IMR-90 (cell line): Measurements from ENCODE around the gene SLC29A1. TPM values are rescaled to one million over a fixed set of nuclear protein-coding genes. Genes with fewer than 3 reads are reported as not detected.

Experiments
- ATAC-seq: fragments of 200-7000 bp; cut with Tn5 transposase; 2 replicates; pipeline ENCODE4 v1.9.1; 2020; ENCODE audit warnings: low read depth, mild to moderate bottlenecking, moderate library complexity
- BruUV-seq: library from RNA; stranded (reverse); fragments of 400-500 nt; replicated peaks from 2 replicates; lab custom pipeline; 2021; lab: Mats Ljungman, UMichigan
- CTCF ChIA-PET: fragments of 300-600 bp; formaldehyde crosslinking; extraction: SDS; loops from one replicate; lab custom pipeline; 2021; ENCODE audit warnings: antibody characterized with exemption; lab: Yijun Ruan, JAX
- POLR2A ChIA-PET: fragments of 300-600 bp; sonication (Branson Sonifier 250); formaldehyde crosslinking; loops from one replicate; lab custom pipeline; 2022; ENCODE audit warnings: antibody characterized with exemption; ENCODE audit not compliant: unreplicated experiment; lab: Charles Lee
- DNase-seq: peaks from one replicate; pipeline ENCODE4 v3.0.0; 2013
- H2AFZ ChIP-seq: replicated peaks from 2 replicates; pipeline ENCODE3; 2013; ENCODE audit warnings: low read length, mild to moderate bottlenecking; ENCODE audit not compliant: poor library complexity
- H2AK5ac ChIP-seq: 2 replicates; pipeline ENCODE4 v1.6.1; 2013; ENCODE audit warnings: low read depth, low read length, inconsistent platforms
- H2AK9ac ChIP-seq: replicated peaks from 2 replicates; pipeline ENCODE3; 2013; ENCODE audit warnings: mild to moderate bottlenecking, low read depth, low read length, moderate library complexity; ENCODE audit not compliant: poor library complexity
- H2BK120ac ChIP-seq: 2 replicates; pipeline ENCODE4 v1.6.1; 2013; ENCODE audit warnings: low read depth, low read length, inconsistent platforms
- H2BK15ac ChIP-seq: 3 replicates; pipeline ENCODE4 v1.6.1; 2013; ENCODE audit warnings: low read depth, low read length, inconsistent platforms
- H2BK20ac ChIP-seq: 2 replicates; pipeline ENCODE4 v1.6.1; 2013; ENCODE audit warnings: low read depth, mild to moderate bottlenecking, inconsistent platforms, low read length, moderate library complexity
- H2BK5ac ChIP-seq: 2 replicates; pipeline ENCODE4 v1.6.1; 2013; ENCODE audit warnings: mild to moderate bottlenecking, low read depth, low read length, inconsistent platforms; ENCODE audit not compliant: poor library complexity, severe bottlenecking
- H3K14ac ChIP-seq: replicated peaks from 2 replicates; pipeline ENCODE4 v1.6.1; 2013; ENCODE audit warnings: low read depth, low read length, inconsistent platforms
- H3K18ac ChIP-seq: 2 replicates; pipeline ENCODE4 v1.6.1; 2013; ENCODE audit warnings: low read depth, low read length, control low read depth
- H3K23ac ChIP-seq: 2 replicates; pipeline ENCODE4 v1.6.1; 2013; ENCODE audit warnings: low read depth, low read length, inconsistent platforms
- H3K27ac ChIP-seq: 2 replicates; pipeline ENCODE4 v1.5.1; 2013; ENCODE audit warnings: mild to moderate bottlenecking, control low read depth, low read length; ENCODE audit not compliant: insufficient read depth
- H3K27me3 ChIP-seq: 2 replicates; pipeline ENCODE4 v1.6.1; 2013; ENCODE audit warnings: low read length; ENCODE audit not compliant: control insufficient read depth, insufficient read depth
- H3K36me3 ChIP-seq: 2 replicates; pipeline ENCODE4 v1.6.1; 2013; ENCODE audit warnings: low read length, mixed read lengths; ENCODE audit not compliant: control insufficient read depth, insufficient read depth
- H3K4ac ChIP-seq: 2 replicates; pipeline ENCODE4 v1.6.1; 2013; ENCODE audit warnings: low read depth, low read length, inconsistent platforms
- H3K4me1 ChIP-seq: 2 replicates; pipeline ENCODE4 v1.6.1; 2013; ENCODE audit warnings: low read length, mixed read lengths; ENCODE audit not compliant: control insufficient read depth, insufficient read depth
- H3K4me2 ChIP-seq: 2 replicates; pipeline ENCODE4 v1.6.1; 2013; ENCODE audit warnings: low read depth, mild to moderate bottlenecking, control low read depth, low read length, moderate library complexity
- H3K4me3 ChIP-seq: 2 replicates; pipeline ENCODE4 v1.5.1; 2013; ENCODE audit warnings: low read depth, mild to moderate bottlenecking, control low read depth, low read length, moderate library complexity; ENCODE audit not compliant: insufficient read depth
- H3K56ac ChIP-seq: 2 replicates; pipeline ENCODE4 v1.6.1; 2013; ENCODE audit warnings: low read length, inconsistent platforms; ENCODE audit not compliant: insufficient read depth; ENCODE audit errors: extremely low read depth
- H3K79me1 ChIP-seq, 2 experiments: 2 replicates each; pipeline ENCODE4 v1.6.1; 2013; ENCODE audit warnings: low read length in 2 of 2, inconsistent platforms in 1 of 2, low read depth in 1 of 2
- H3K9ac ChIP-seq: 2 replicates; pipeline ENCODE4 v1.6.1; 2013; ENCODE audit warnings: low read depth, low read length, control low read depth
- H3K9me1 ChIP-seq: 2 replicates; pipeline ENCODE4 v1.6.1; 2013; ENCODE audit warnings: low read length, inconsistent platforms; ENCODE audit not compliant: insufficient read depth
- H3K9me3 ChIP-seq: 2 replicates; pipeline ENCODE4 v1.6.1; 2013; ENCODE audit warnings: low read length; ENCODE audit not compliant: control insufficient read depth, insufficient read depth
- H4K20me1 ChIP-seq: 2 replicates; pipeline ENCODE4 v1.6.1; 2013; ENCODE audit warnings: low read length, inconsistent platforms; ENCODE audit not compliant: insufficient read depth
- H4K5ac ChIP-seq: 2 replicates; pipeline ENCODE4 v1.6.1; 2013; ENCODE audit warnings: mild to moderate bottlenecking, low read depth, low read length, control low read depth
- H4K8ac ChIP-seq, 2 experiments: 2 replicates each; pipeline ENCODE4 v1.6.1; 2013; ENCODE audit warnings: low read depth in 2 of 2, low read length in 2 of 2, control low read depth in 1 of 2, inconsistent platforms in 1 of 2
- H4K91ac ChIP-seq: 2 replicates; pipeline ENCODE4 v1.6.1; 2013; ENCODE audit warnings: low read depth, low read length, inconsistent platforms; ENCODE audit not compliant: insufficient read depth
- FOS ChIP-seq: fragments of 150-350 bp; IDR thresholded peaks from 2 replicates; pipeline ENCODE4 v1.6.1; 2016; ENCODE audit warnings: low read depth, low read length
- POLR2A ChIP-seq: IDR thresholded peaks from 2 replicates; pipeline ENCODE4 v1.6.1; 2012; ENCODE audit warnings: mild to moderate bottlenecking, low read depth, low read length
- SMC3 ChIP-seq: fragments of 150-350 bp; IDR thresholded peaks from 2 replicates; pipeline ENCODE4 v1.6.1; 2016; ENCODE audit warnings: low read depth, mild to moderate bottlenecking, antibody characterized with exemption, low read length, moderate library complexity
- WGBS, 2 experiments: methylation state at CpG; one replicate each; pipeline versions ENCODE4 v1.1.5 to v1.1.7; 2013; ENCODE audit warnings: missing lambda C conversion rate in 2 of 2; ENCODE audit not compliant: insufficient read length in 1 of 2; ENCODE audit errors: extremely low coverage in 2 of 2; 5-methylcytosine and 5-hydroxymethylcytosine counted together
- dilution Hi-C: fragments of 300-500 bp; cut with HindIII; formaldehyde crosslinking; loops from one replicate; pipeline ENCODE4 v1.14.3; 2018; ENCODE audit warnings: low sequenced_read_pairs; ENCODE audit not compliant: unreplicated experiment
- in situ Hi-C: fragments of 300-500 bp; cut with MboI; formaldehyde crosslinking; loops from 3 replicates; pipeline ENCODE4 v1.14.3; 2019; ENCODE audit warnings: low sequenced_read_pairs, inconsistent platforms, mixed read lengths
- intact Hi-C: fragments of 100-400 bp; cut with micrococcal nuclease; formaldehyde crosslinking; loops from 2 replicates; pipeline ENCODE4 v1.10.0; 2022
- polyA plus RNA-seq, 3 experiments: library from polyadenylated mRNA; depleted of rRNA; stranded (reverse); fragments of >200 nt; gene quantifications; 2 replicates each; pipeline ENCODE4 v1.2.3, GENCODE V29; 2012; ENCODE audit warnings: low replicate concordance in 1 of 3
- total RNA-seq: library from RNA; depleted of rRNA; stranded (reverse); fragments of >200 nt; gene quantifications from 2 replicates; pipeline ENCODE4 v1.2.3, GENCODE V29; 2012

The SLC29A1 gene
- total and polyA plus RNA-seq, 2 of the 4 experiments (the other 2 are of a cell fraction) = 4.1 to 22.1 TPM

DNA sequence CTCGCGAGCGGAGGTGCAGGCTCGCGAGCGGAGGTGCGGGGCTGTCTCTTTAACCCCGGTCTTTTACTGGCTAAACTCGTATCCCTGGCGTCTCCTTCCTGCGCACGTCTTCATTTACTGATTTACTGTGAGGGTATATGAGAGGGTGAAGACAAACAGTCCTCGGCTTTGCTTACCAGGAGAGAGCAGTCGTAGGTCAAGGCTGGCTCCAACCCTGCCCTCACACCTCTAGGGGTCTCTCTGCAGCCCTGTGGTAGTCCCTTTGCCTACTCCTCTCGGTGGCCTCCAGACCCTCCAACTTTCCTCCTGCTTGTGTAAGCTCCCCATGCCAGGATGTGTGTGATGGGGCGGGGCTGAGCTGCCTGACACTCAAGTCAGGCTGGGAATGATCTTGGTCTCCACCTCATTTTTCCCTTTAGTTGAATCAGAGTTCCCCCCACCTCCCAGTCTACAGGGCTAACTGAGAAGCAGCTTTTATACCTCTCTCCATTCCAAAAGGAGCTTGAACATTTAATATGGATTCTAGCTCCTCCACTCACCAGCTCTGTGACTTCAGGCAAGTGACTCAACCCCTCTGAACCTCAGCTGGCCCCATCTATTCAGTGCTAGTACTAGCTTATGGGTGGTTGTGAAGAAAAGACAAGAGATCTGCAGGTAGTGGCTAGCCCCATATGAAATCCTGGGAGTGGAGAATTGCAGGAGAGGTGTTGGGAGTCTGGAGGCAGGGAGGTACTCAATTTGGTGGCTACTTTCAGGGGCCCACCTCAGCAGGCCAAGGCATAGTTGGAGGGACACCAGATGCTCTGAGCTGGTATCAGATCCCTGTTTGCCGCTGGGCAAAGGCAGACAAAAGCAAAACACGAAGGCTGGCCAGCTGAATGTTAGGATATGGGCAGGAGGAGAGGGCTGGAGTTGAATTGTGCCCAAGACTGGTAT is 902 bp downstream of the SLC29A1 start:
- POLR2A ChIA-PET = no interaction called here
- WGBS, 2 experiments = 60% methylated on average over 2 of the region's 18 CpGs; no CpG with 5 or more reads in 1 of the 2 experiments

More for the DNA sequence above, 902 bp downstream of the SLC29A1 start:
- no TSS peak for BruUV-seq
- Histone ChIP-seq H3K9me3 (no peaks in the 10 kb centered on the region), H3K27me3 (no peaks in the 10 kb centered on the region), H3K14ac (no peak overlapping the region), H2BK5ac (no peak overlapping the region), H4K5ac (no peak overlapping the region), H2AK9ac (peak overlapping the region; percentile 60), H4K20me1 (no peaks in the 10 kb centered on the region), H3K9ac (peak overlapping the region; percentile 18; the same call in 1 of the 2 replicates), H3K9me1 (peaks cover 4% of the 10 kb centered on the region; the same call in 1 of the 2 replicates), H3K4me1 (peaks cover 16% of the 10 kb centered on the region), H3K27ac (no peak overlapping the region; the same call in 1 of the 2 replicates), H4K91ac (no peak overlapping the region), H3K79me1 (peaks cover 0 to 8% of the 10 kb centered on the region in 2 experiments; a peak in 1 of 4 replicates), H3K56ac (no peak overlapping the region), H2AFZ (peak overlapping the region; percentile 89), H3K36me3 (no peaks in the 10 kb centered on the region), H2BK120ac (no peak overlapping the region), H2BK15ac (no peak overlapping the region), H2AK5ac (no peak overlapping the region), H3K4me2 (peak overlapping the region; percentile 90), H4K8ac (no peak overlapping the region), H2BK20ac (no peak overlapping the region), H3K4me3 (peak overlapping the region; percentile 73), H3K23ac (peak overlapping the region; percentile 65; the same call in 1 of the 2 replicates), H3K18ac (no peak overlapping the region), H3K4ac (no peak overlapping the region)
- DNase-seq = peak; percentile 8
- TF ChIP-seq SMC3 (no peak), POLR2A (no peak), FOS (no peak)
- ATAC-seq = peak; percentile 4; the same call in 1 of the 2 replicates
- in situ Hi-C loops (no loop called here), dilution Hi-C loops (no loop called here), intact Hi-C loops (no loop called here)
- CTCF ChIA-PET = interaction anchor here (0.6 to 4.1 kb wide), 3 partner anchors 10 to 51 kb away, joined by 3 to 20 read pairs (median 3); no protein-coding TSS in a partner anchor
